ENCODE measurements around the gene ZNF280A. TPM values are rescaled to one million over a fixed set of nuclear protein-coding genes. Genes with fewer than 3 reads are reported as not detected.

The ZNF280A gene
- total RNA-seq, 1 experiment from 2014 or later: 0.81 TPM

DNA sequence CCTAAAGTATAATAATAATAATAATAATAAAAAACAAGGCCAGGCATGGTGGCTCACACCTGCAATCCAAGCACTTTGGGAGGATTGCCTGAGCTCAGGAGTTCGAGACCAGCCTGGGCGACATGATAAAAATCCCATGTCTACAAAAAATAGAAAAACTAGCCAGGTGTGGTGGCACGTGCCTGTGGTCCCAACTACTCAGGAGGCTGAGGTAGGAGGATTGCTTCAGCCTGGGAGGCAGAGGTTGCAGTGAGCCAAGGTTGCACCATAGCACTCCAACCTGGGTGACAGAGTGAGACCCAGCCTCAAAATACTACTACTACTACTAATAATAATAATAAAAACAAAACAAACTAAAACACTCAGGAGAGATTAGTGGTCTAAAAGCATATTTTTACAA, 15.6 kb upstream of the ZNF280A start:
- no peaks in the 10 kb centered on the region for H3K27me3 ChIP-seq (ENCODE audit: insufficient read depth, low read length)
- H2AFZ ChIP-seq (ENCODE audit: low read depth, low read length, poor library complexity, severe bottlenecking): no peak overlapping the region
- no peak overlapping the region for H3K4me2 ChIP-seq (ENCODE audit: low read length)
- H3K4me1 ChIP-seq (ENCODE audit: control insufficient read depth in 1 of 2, insufficient read depth in 2 of 2, low read length in 2 of 2): no peaks in the 10 kb centered on the region
- intact Hi-C loops (cut with micrococcal nuclease): no loop called here
- no peaks in the 10 kb centered on the region for H3K36me3 ChIP-seq (ENCODE audit: control insufficient read depth in 1 of 2, insufficient read depth in 2 of 2, low read length in 2 of 2)
- ChIA-PET POLR2A (no interaction called here), CTCF (no interaction called here), RAD21 (ENCODE audit: low non-redundant PET in 1 of 2, low total read pairs in 2 of 2, uncharacterized antibody in 2 of 2, unreplicated experiment in 2 of 2) (no interaction called here)
- no TSS peak for BruUV-seq (replicated peaks)
- H3K9me3 ChIP-seq (ENCODE audit: control insufficient read depth in 1 of 2, insufficient read depth in 1 of 2, low read depth in 1 of 2, low read length in 2 of 2): no peaks in the 10 kb centered on the region
- TF ChIP-seq EGR1 (IDR thresholded peaks at IDR 0.05; ENCODE audit: low read depth): no peak
- no peaks in the 10 kb centered on the region for H4K20me1 ChIP-seq (ENCODE audit: insufficient read depth)
- H3K9me2 ChIP-seq (ENCODE audit: insufficient read depth): no peaks in the 10 kb centered on the region
- no peak overlapping the region for H3K9ac ChIP-seq (ENCODE audit: low read length)
- DNase-seq (ENCODE audit: low read depth, low spot score) (no peak), ATAC-seq (no peak)
- H3K4me3 ChIP-seq (replicated peaks in 1 of 2; ENCODE audit: low read depth in 1 of 2, low read length in 2 of 2): no peak overlapping the region
- no peaks in the 10 kb centered on the region for H3K79me2 ChIP-seq (ENCODE audit: insufficient read depth, low read length)
- no peak overlapping the region for H3K27ac ChIP-seq (ENCODE audit: low read depth, low read length)

DNA sequence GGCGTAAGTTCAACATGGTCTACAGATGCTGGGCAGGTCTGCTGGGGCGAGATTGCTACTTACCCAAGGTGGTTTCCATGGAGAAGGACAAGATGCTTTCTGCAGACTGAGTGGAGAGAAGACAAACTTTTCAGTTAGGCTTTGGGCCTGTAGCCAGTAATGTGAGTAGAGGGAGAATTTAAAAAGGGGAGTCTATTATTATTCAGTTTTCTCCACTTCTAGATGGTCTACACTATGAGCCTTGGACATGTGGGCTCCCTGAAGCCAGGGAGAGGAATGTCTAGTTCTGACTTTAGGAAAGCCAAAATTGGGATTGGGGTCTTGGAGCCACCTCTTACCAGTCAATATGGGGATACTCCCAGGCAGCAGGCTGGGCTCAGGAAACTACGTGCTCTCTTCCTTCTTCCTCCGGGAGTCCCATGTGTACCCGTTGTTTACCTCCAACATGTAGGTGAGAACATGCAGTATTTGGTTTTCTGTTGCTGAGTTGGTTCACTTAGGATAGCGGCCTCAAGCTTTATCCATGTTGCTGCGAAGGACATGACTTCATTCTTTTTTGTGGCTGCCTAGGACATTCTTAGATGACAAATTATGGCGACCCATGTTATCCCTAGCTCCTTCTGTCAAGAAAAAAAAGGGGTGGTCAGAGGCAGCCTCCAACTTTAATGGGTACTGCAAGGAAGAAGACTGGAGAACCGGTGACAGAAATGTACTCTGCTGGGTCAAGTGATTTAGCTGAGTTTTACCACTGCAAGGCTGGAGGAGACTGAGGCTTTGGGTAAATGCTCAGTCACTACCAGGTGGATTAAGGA, 14.7 kb upstream of the ZNF280A start:
- Histone ChIP-seq H3K27ac (ENCODE audit: low read depth, low read length) (no peak overlapping the region), H3K27me3 (ENCODE audit: insufficient read depth, low read length) (no peaks in the 10 kb centered on the region), H3K79me2 (ENCODE audit: insufficient read depth, low read length) (no peaks in the 10 kb centered on the region), H3K9me2 (ENCODE audit: insufficient read depth) (no peaks in the 10 kb centered on the region), H3K4me1 (ENCODE audit: control insufficient read depth in 1 of 2, insufficient read depth in 2 of 2, low read length in 2 of 2) (no peaks in the 10 kb centered on the region), H4K20me1 (ENCODE audit: insufficient read depth) (no peaks in the 10 kb centered on the region), H3K4me3 (replicated peaks in 1 of 2; ENCODE audit: low read depth in 1 of 2, low read length in 2 of 2) (no peak overlapping the region), H3K9me3 (ENCODE audit: control insufficient read depth in 1 of 2, insufficient read depth in 1 of 2, low read depth in 1 of 2, low read length in 2 of 2) (no peaks in the 10 kb centered on the region), H2AFZ (ENCODE audit: low read depth, low read length, poor library complexity, severe bottlenecking) (no peak overlapping the region), H3K36me3 (ENCODE audit: control insufficient read depth in 1 of 2, insufficient read depth in 2 of 2, low read length in 2 of 2) (no peaks in the 10 kb centered on the region), H3K4me2 (ENCODE audit: low read length) (no peak overlapping the region), H3K9ac (ENCODE audit: low read length) (no peak overlapping the region)
- ChIA-PET CTCF (no interaction called here), RAD21 (ENCODE audit: low non-redundant PET in 1 of 2, low total read pairs in 2 of 2, uncharacterized antibody in 2 of 2, unreplicated experiment in 2 of 2) (no interaction called here), POLR2A (no interaction called here)
- DNase-seq (ENCODE audit: low read depth, low spot score) (no peak), ATAC-seq (no peak)
- intact Hi-C loops (cut with micrococcal nuclease): no loop called here
- TF ChIP-seq SRF (IDR thresholded peaks at IDR 0.05; ENCODE audit: low read depth) (no peak), ELF1 (IDR thresholded peaks at IDR 0.05; ENCODE audit: borderline replicate concordance, low read depth) (no peak)
- TF ChIP-seq, protein P1, sequence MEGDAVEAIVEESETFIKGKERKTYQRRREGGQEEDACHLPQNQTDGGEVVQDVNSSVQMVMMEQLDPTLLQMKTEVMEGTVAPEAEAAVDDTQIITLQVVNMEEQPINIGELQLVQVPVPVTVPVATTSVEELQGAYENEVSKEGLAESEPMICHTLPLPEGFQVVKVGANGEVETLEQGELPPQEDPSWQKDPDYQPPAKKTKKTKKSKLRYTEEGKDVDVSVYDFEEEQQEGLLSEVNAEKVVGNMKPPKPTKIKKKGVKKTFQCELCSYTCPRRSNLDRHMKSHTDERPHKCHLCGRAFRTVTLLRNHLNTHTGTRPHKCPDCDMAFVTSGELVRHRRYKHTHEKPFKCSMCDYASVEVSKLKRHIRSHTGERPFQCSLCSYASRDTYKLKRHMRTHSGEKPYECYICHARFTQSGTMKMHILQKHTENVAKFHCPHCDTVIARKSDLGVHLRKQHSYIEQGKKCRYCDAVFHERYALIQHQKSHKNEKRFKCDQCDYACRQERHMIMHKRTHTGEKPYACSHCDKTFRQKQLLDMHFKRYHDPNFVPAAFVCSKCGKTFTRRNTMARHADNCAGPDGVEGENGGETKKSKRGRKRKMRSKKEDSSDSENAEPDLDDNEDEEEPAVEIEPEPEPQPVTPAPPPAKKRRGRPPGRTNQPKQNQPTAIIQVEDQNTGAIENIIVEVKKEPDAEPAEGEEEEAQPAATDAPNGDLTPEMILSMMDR (IDR thresholded peaks at IDR 0.05 in 2 of 3, conservative IDR thresholded peaks at IDR 0.05 in 1 of 3; ENCODE audit: borderline replicate concordance in 1 of 3, insufficient read depth in 1 of 3, low read depth in 2 of 3, low read length in 2 of 3): no peak
- no TSS peak for BruUV-seq (replicated peaks)
